ENCODE results near the gene CYP2S1. TPM values are rescaled to one million over a fixed set of nuclear protein-coding genes. Genes with fewer than 3 reads are reported as not detected.
"Not testable (repeated sequence)": the region's sequence is repeated elsewhere in the genome, so short reads cannot be mapped to it uniquely, and the experiment has no call there.

CYP2S1 gene
- total RNA-seq, 1 donor from 2014 or later = 11.1 TPM

DNA sequence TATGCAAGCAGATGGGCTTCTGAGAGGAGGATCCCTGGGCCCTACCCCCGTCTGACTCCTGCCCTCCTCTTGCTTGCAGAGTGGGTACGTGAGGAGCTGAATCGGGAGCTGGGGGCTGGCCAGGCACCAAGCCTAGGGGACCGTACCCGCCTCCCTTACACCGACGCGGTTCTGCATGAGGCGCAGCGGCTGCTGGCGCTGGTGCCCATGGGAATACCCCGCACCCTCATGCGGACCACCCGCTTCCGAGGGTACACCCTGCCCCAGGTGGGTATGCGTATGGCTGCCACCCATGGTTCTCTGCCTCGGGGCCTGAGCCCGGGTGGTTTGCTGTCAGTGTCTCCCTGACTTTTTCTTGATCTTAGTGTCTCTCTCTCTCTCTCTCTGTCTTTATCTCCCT lies 10.4 kb downstream of the CYP2S1 start:
- no peak overlapping the region for H3K27ac Mint-ChIP-seq (ENCODE audit: unreplicated experiment)
- no peak for TF ChIP-seq EZH2 (IDR thresholded peaks at IDR 0.05; ENCODE audit: insufficient read depth, low read length)
- TF ChIP-seq, protein P1, sequence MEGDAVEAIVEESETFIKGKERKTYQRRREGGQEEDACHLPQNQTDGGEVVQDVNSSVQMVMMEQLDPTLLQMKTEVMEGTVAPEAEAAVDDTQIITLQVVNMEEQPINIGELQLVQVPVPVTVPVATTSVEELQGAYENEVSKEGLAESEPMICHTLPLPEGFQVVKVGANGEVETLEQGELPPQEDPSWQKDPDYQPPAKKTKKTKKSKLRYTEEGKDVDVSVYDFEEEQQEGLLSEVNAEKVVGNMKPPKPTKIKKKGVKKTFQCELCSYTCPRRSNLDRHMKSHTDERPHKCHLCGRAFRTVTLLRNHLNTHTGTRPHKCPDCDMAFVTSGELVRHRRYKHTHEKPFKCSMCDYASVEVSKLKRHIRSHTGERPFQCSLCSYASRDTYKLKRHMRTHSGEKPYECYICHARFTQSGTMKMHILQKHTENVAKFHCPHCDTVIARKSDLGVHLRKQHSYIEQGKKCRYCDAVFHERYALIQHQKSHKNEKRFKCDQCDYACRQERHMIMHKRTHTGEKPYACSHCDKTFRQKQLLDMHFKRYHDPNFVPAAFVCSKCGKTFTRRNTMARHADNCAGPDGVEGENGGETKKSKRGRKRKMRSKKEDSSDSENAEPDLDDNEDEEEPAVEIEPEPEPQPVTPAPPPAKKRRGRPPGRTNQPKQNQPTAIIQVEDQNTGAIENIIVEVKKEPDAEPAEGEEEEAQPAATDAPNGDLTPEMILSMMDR (IDR thresholded peaks at IDR 0.05; ENCODE audit: insufficient read depth, low read depth, low read length) = no peak
- H3K27me3 ChIP-seq (ENCODE audit: insufficient read depth, low read length) = no peaks in the 10 kb centered on the region

DNA sequence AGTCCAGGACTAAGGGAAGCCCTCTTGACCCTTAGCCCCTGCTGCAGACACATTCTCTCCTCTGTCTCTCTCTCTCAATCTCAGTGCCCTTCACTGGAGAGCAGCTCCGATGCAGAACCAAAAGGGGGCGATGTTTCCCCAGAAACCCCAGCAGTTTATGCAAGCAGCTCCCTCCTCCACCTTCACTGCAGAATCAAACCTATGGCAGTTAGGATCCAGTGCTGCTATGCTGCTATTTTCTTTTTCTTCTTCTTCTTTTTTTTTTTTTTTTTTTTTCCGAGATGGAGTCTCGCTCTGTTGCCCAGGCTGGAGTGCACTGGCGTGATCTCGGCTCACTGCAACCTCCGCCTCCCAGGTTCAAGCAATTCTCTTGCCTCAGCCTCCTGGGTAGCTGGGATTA lies 11.3 kb downstream of the CYP2S1 start:
- TF ChIP-seq, protein P1 (IDR thresholded peaks at IDR 0.05; ENCODE audit: insufficient read depth, low read depth, low read length) = peak; percentile 95
- not testable (repeated sequence) for H3K4me1 ChIP-seq (ENCODE audit: insufficient read depth, low read length); H2AFZ ChIP-seq (ENCODE audit: low read depth, low read length); H3K4me2 ChIP-seq (ENCODE audit: low read length); H3K36me3 ChIP-seq (ENCODE audit: insufficient read depth, low read length); H3K9ac ChIP-seq (ENCODE audit: low read length); H3K79me2 ChIP-seq (ENCODE audit: insufficient read depth, low read length); H3K9me3 ChIP-seq (ENCODE audit: insufficient read depth, low read depth, low read length); H3K27ac ChIP-seq (ENCODE audit: low read depth, low read length); H3K9me3 Mint-ChIP-seq (ENCODE audit: unreplicated experiment); H3K4me1 Mint-ChIP-seq (ENCODE audit: low read depth, unreplicated experiment); H3K27me3 ChIP-seq (ENCODE audit: insufficient read depth, low read length); H3K27me3 Mint-ChIP-seq (ENCODE audit: low read depth, unreplicated experiment); H3K4me3 ChIP-seq (ENCODE audit: insufficient read depth, low read depth, low read length); FAIRE-seq; H3K4me3 Mint-ChIP-seq (ENCODE audit: unreplicated experiment); H4K20me1 ChIP-seq (ENCODE audit: insufficient read depth, low read length); H3K27ac Mint-ChIP-seq (ENCODE audit: unreplicated experiment); H3K36me3 Mint-ChIP-seq (ENCODE audit: low read depth, unreplicated experiment)
- peak; percentile 52 for DNase-seq (ENCODE audit: low read depth)

More for the DNA sequence above, 10.4 kb downstream of the CYP2S1 start:
- Histone ChIP-seq H3K27ac (ENCODE audit: low read depth, low read length) (no peak overlapping the region), H3K79me2 (ENCODE audit: insufficient read depth, low read length) (no peaks in the 10 kb centered on the region), H3K9me3 (ENCODE audit: insufficient read depth, low read depth, low read length) (no peaks in the 10 kb centered on the region), H2AFZ (ENCODE audit: low read depth, low read length) (no peak overlapping the region), H3K36me3 (ENCODE audit: insufficient read depth, low read length) (no peaks in the 10 kb centered on the region), H3K9ac (ENCODE audit: low read length) (no peak overlapping the region), H3K4me3 (ENCODE audit: insufficient read depth, low read depth, low read length) (no peak overlapping the region), H3K4me1 (ENCODE audit: insufficient read depth, low read length) (peaks cover 3% of the 10 kb centered on the region), H3K4me2 (ENCODE audit: low read length) (no peak overlapping the region), H4K20me1 (ENCODE audit: insufficient read depth, low read length) (no peaks in the 10 kb centered on the region)
- no peak for FAIRE-seq
- Mint-ChIP-seq H3K27me3 (ENCODE audit: low read depth, unreplicated experiment) (peaks cover 3% of the 10 kb centered on the region), H3K4me3 (ENCODE audit: unreplicated experiment) (no peak overlapping the region), H3K4me1 (ENCODE audit: low read depth, unreplicated experiment) (peaks cover 3% of the 10 kb centered on the region), H3K9me3 (ENCODE audit: unreplicated experiment) (no peaks in the 10 kb centered on the region), H3K36me3 (ENCODE audit: low read depth, unreplicated experiment) (peaks cover 5% of the 10 kb centered on the region)
- no peak for DNase-seq (ENCODE audit: low read depth)

DNA sequence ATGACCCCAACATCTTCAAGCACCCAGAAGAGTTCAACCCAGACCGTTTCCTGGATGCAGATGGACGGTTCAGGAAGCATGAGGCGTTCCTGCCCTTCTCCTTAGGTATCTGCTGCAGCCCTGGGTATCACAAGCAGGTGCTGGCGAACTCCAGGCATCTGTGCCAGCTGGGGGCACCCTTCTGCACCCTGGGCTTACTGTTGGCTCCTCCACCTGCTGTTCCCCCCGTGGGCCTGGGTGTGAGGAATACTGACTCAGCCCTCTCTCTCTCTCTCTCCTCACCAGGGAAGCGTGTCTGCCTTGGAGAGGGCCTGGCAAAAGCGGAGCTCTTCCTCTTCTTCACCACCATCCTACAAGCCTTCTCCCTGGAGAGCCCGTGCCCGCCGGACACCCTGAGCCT lies 13.0 kb downstream of the CYP2S1 start:
- DNase-seq (ENCODE audit: low read depth) = no peak
- Histone ChIP-seq H2AFZ (ENCODE audit: low read depth, low read length) (no peak overlapping the region), H4K20me1 (ENCODE audit: insufficient read depth, low read length) (no peaks in the 10 kb centered on the region), H3K27me3 (ENCODE audit: insufficient read depth, low read length) (no peaks in the 10 kb centered on the region), H3K4me1 (ENCODE audit: insufficient read depth, low read length) (peaks cover 3% of the 10 kb centered on the region), H3K79me2 (ENCODE audit: insufficient read depth, low read length) (no peaks in the 10 kb centered on the region), H3K4me2 (ENCODE audit: low read length) (no peak overlapping the region), H3K36me3 (ENCODE audit: insufficient read depth, low read length) (no peaks in the 10 kb centered on the region), H3K9ac (ENCODE audit: low read length) (no peak overlapping the region), H3K4me3 (ENCODE audit: insufficient read depth, low read depth, low read length) (no peak overlapping the region), H3K9me3 (ENCODE audit: insufficient read depth, low read depth, low read length) (no peaks in the 10 kb centered on the region), H3K27ac (ENCODE audit: low read depth, low read length) (no peak overlapping the region)
- FAIRE-seq = no peak
- no peak overlapping the region for H3K27ac Mint-ChIP-seq (ENCODE audit: unreplicated experiment)
- peaks cover 2% of the 10 kb centered on the region for H3K27me3 Mint-ChIP-seq (ENCODE audit: low read depth, unreplicated experiment)
- peaks cover 5% of the 10 kb centered on the region for H3K36me3 Mint-ChIP-seq (ENCODE audit: low read depth, unreplicated experiment)
- H3K9me3 Mint-ChIP-seq (ENCODE audit: unreplicated experiment) = no peaks in the 10 kb centered on the region
- H3K4me1 Mint-ChIP-seq (ENCODE audit: low read depth, unreplicated experiment) = peaks cover 3% of the 10 kb centered on the region
- peak overlapping the region; percentile 62 for H3K4me3 Mint-ChIP-seq (ENCODE audit: unreplicated experiment)
- no peak for TF ChIP-seq EZH2 (IDR thresholded peaks at IDR 0.05; ENCODE audit: insufficient read depth, low read length)
- TF ChIP-seq, protein P1 (IDR thresholded peaks at IDR 0.05; ENCODE audit: insufficient read depth, low read depth, low read length) = no peak
